A673 (cell line): Measurements from ENCODE around the gene ZNF483. TPM values are rescaled to one million over a fixed set of nuclear protein-coding genes. Genes with fewer than 3 reads are reported as not detected.
"Not testable (repeated sequence)": the region's sequence is repeated elsewhere in the genome, so short reads cannot be mapped to it uniquely, and the experiment has no call there.

ENCODE experiments used
- BruUV-seq: library from RNA; stranded (reverse); fragments of 400-500 nt; replicated peaks from 2 replicates; lab custom pipeline; 2021; lab: Mats Ljungman, UMichigan
- CTCF ChIA-PET: fragments of 300-600 bp; sonication (Branson Sonifier 250); formaldehyde crosslinking; loops from one replicate; lab custom pipeline; 2022; ENCODE audit warnings: antibody characterized with exemption; lab: Charles Lee
- POLR2A ChIA-PET: fragments of 300-600 bp; sonication (Branson Sonifier 250); formaldehyde crosslinking; loops from one replicate; lab custom pipeline; 2022; ENCODE audit warnings: antibody characterized with exemption; ENCODE audit not compliant: low non-redundant PET; lab: Charles Lee
- DNase-seq: peaks from one replicate; pipeline ENCODE4 v3.0.0-alpha.2; 2015; ENCODE audit warnings: low spot score
- H3K27ac ChIP-seq: fragments of 200-600 bp; sonication (generic); 2 replicates; pipeline ENCODE4 v1.5.1; 2016; ENCODE audit warnings: mixed run types, low read depth, mild to moderate bottlenecking, mixed read lengths, antibody characterized with exemption, low read length; ENCODE audit not compliant: poor library complexity, severe bottlenecking
- H3K27me3 ChIP-seq: fragments of 200-600 bp; sonication (generic); replicated peaks from 2 replicates; pipeline ENCODE4 v1.6.1; 2017; ENCODE audit warnings: mixed run types, low read depth, mild to moderate bottlenecking, mixed read lengths, antibody characterized with exemption, low read length; ENCODE audit not compliant: insufficient read depth, poor library complexity
- H3K36me3 ChIP-seq: fragments of 200-600 bp; sonication (generic); 2 replicates; pipeline ENCODE4 v1.6.1; 2016; ENCODE audit warnings: mixed run types, mild to moderate bottlenecking, mixed read lengths, antibody characterized with exemption, low read length; ENCODE audit not compliant: insufficient read depth, poor library complexity, severe bottlenecking
- H3K4me1 ChIP-seq: fragments of 200-600 bp; sonication (generic); 2 replicates; pipeline ENCODE4 v1.6.1; 2017; ENCODE audit warnings: mixed run types, mild to moderate bottlenecking, mixed read lengths, antibody characterized with exemption, low read length; ENCODE audit not compliant: insufficient read depth, poor library complexity, severe bottlenecking
- H3K4me3 ChIP-seq: fragments of 200-600 bp; sonication (generic); 2 replicates; pipeline ENCODE4 v1.5.1; 2016; ENCODE audit warnings: low read depth, mixed run types, mild to moderate bottlenecking, mixed read lengths, low read length; ENCODE audit not compliant: poor library complexity, severe bottlenecking
- H3K9me3 ChIP-seq: fragments of 200-600 bp; sonication (generic); 2 replicates; pipeline ENCODE4 v1.6.1; 2016; ENCODE audit warnings: mixed run types, low read depth, mild to moderate bottlenecking, mixed read lengths, antibody characterized with exemption, low read length; ENCODE audit not compliant: poor library complexity, severe bottlenecking
- CTCF ChIP-seq: fragments of 300-800, 200-600 bp; sonication (generic); conservative IDR thresholded peaks from 2 replicates; pipeline ENCODE4 v1.5.1; 2017; ENCODE audit warnings: low read depth, mild to moderate bottlenecking, antibody characterized with exemption, low read length, moderate library complexity, mixed read lengths
- EZH2 ChIP-seq: fragments of 200-600 bp; sonication (generic); IDR thresholded peaks from 2 replicates; pipeline ENCODE4 v1.6.1; 2017; ENCODE audit warnings: borderline replicate concordance, low read depth, mild to moderate bottlenecking, mixed read lengths, antibody characterized with exemption, low read length; ENCODE audit not compliant: poor library complexity, severe bottlenecking
- intact Hi-C: fragments of 100-400 bp; cut with micrococcal nuclease; formaldehyde crosslinking; loops from one replicate; pipeline ENCODE4 v1.10.0; 2022; ENCODE audit not compliant: unreplicated experiment
- total RNA-seq: library from RNA; stranded (reverse); gene quantifications from 2 replicates; pipeline ENCODE4 v1.2.3, GENCODE V29; 2021

Gene ZNF483
- total RNA-seq, 1 experiment from 2014 or later: 3.4 TPM

GRCh38 chr9:111559000-111559610 lies 34.1 kb downstream of the ZNF483 start:
- no peaks in the 10 kb centered on the region for H3K27me3 ChIP-seq
- H3K36me3 ChIP-seq: peaks cover 3% of the 10 kb centered on the region
- H3K4me1 ChIP-seq: no peaks in the 10 kb centered on the region
- TF ChIP-seq EZH2 (no peak), CTCF (no peak)
- no peak overlapping the region for H3K4me3 ChIP-seq
- no peak overlapping the region for H3K27ac ChIP-seq
- peaks cover 2% of the 10 kb centered on the region for H3K9me3 ChIP-seq
- intact Hi-C loops: no loop called here
- no TSS peak for BruUV-seq
- ChIA-PET POLR2A (no interaction called here), CTCF (no interaction called here)
- no peak for DNase-seq

- TF ChIP-seq EZH2: no peak
- BruUV-seq: no TSS peak
- no peaks in the 10 kb centered on the region for H3K9me3 ChIP-seq
- H3K4me1 ChIP-seq: no peaks in the 10 kb centered on the region
- POLR2A ChIA-PET: no interaction called here
- CTCF ChIA-PET: no interaction called here
- H3K27me3 ChIP-seq: no peaks in the 10 kb centered on the region
- H3K27ac ChIP-seq: no peak overlapping the region
- DNase-seq: no peak
- intact Hi-C loops: no loop called here
- H3K36me3 ChIP-seq: peaks cover 3% of the 10 kb centered on the region
- no peak overlapping the region for H3K4me3 ChIP-seq
Measured at GRCh38 chr9:111561165-111561719, 36.3 kb downstream of the ZNF483 start.

- Histone ChIP-seq H3K9me3 (peaks cover 10% of the 10 kb centered on the region), H3K4me3 (no peak overlapping the region), H3K27me3 (no peaks in the 10 kb centered on the region), H3K36me3 (peaks cover 17% of the 10 kb centered on the region), H3K27ac (no peak overlapping the region), H3K4me1 (no peaks in the 10 kb centered on the region)
- POLR2A ChIA-PET: interaction anchor here (0.5 kb wide), 1 partner anchor 90 kb away, joined by 8 read pairs; no protein-coding TSS in a partner anchor
- TF ChIP-seq EZH2: no peak
- TF ChIP-seq CTCF: no peak
- intact Hi-C loops: no loop called here
- no TSS peak for BruUV-seq
- CTCF ChIA-PET: no interaction called here
- DNase-seq: peak; percentile 74
Measured at GRCh38 chr9:111566234-111566633, 41.3 kb downstream of the ZNF483 start.

GRCh38 chr9:111568127-111568526 lies 43.1 kb downstream of the ZNF483 start:
- H3K36me3 ChIP-seq: peaks cover 17% of the 10 kb centered on the region
- DNase-seq, intact Hi-C loops, CTCF ChIA-PET, H3K4me3 ChIP-seq, H3K27me3 ChIP-seq, H3K4me1 ChIP-seq, POLR2A ChIA-PET, H3K27ac ChIP-seq, H3K9me3 ChIP-seq, BruUV-seq: not testable (repeated sequence)
